Keratinocyte (primary cell): ENCODE data around the gene BEND5. TPM values are rescaled to one million over a fixed set of nuclear protein-coding genes. Genes with fewer than 3 reads are reported as not detected.

Experiments used
- DNase-seq: peaks from one replicate; pipeline ENCODE4 v3.0.0-alpha.2; 2011; ENCODE audit warnings: low read depth, missing footprints, low spot score
- FAIRE-seq: peaks from 2 replicates; lab custom pipeline; 2011; peaks lifted over from hg19 to GRCh38; lab: Jason Lieb, UNC
- H2AFZ ChIP-seq: 2 replicates; pipeline ENCODE4 v1.6.0; 2012; ENCODE audit warnings: low read length, control low read depth, inconsistent platforms; ENCODE audit not compliant: control insufficient read depth
- H3K27ac ChIP-seq: 2 replicates; pipeline ENCODE4 v1.5.1; 2011; ENCODE audit warnings: low read length; ENCODE audit not compliant: control insufficient read depth, insufficient read depth
- H3K27me3 ChIP-seq: 3 replicates; pipeline ENCODE4 v1.6.0; 2011; ENCODE audit warnings: low read length; ENCODE audit not compliant: control insufficient read depth, insufficient read depth; ENCODE audit errors: extremely low read depth
- H3K36me3 ChIP-seq, 2 experiments: 2 replicates in 1 of 2; 3 replicates in 1 of 2; pipeline ENCODE4 v1.5.1; 2011; ENCODE audit warnings: low read length in 2 of 2, mild to moderate bottlenecking in 1 of 2; ENCODE audit not compliant: control insufficient read depth in 2 of 2, insufficient read depth in 2 of 2; ENCODE audit errors: extremely low read depth in 1 of 2
- H3K4me1 ChIP-seq: 3 replicates; pipeline ENCODE4 v1.5.1; 2011; ENCODE audit warnings: low read length; ENCODE audit not compliant: control insufficient read depth, insufficient read depth; ENCODE audit errors: extremely low read depth
- H3K4me2 ChIP-seq: 3 replicates; pipeline ENCODE4 v1.6.0; 2011; ENCODE audit warnings: low read depth, low read length; ENCODE audit not compliant: control insufficient read depth, insufficient read depth; ENCODE audit errors: extremely low read depth
- H3K4me3 ChIP-seq, 3 experiments: fragments of 200-600 bp in 1 of 3; sonication (generic) in 1 of 3; 2 replicates in 2 of 3; 3 replicates in 1 of 3; pipeline ENCODE4 v1.5.1; 2011 to 2016; ENCODE audit warnings: low read length in 3 of 3, mild to moderate bottlenecking in 3 of 3, control low read depth in 2 of 3, inconsistent platforms in 1 of 3, low read depth in 1 of 3, mixed read lengths in 1 of 3, mixed run types in 1 of 3, moderate library complexity in 1 of 3; ENCODE audit not compliant: control insufficient read depth in 2 of 3, insufficient read depth in 2 of 3; ENCODE audit errors: extremely low read depth in 1 of 3
- H3K79me2 ChIP-seq: 2 replicates; pipeline ENCODE4 v1.6.0; 2012; ENCODE audit warnings: low read length; ENCODE audit not compliant: control insufficient read depth, insufficient read depth
- H3K9ac ChIP-seq: 3 replicates; pipeline ENCODE4 v1.6.0; 2011; ENCODE audit warnings: low read length; ENCODE audit not compliant: control insufficient read depth, insufficient read depth; ENCODE audit errors: extremely low read depth
- H3K9me1 ChIP-seq: 3 replicates; pipeline ENCODE4 v1.6.0; 2011; ENCODE audit warnings: low read length; ENCODE audit not compliant: control insufficient read depth, insufficient read depth; ENCODE audit errors: extremely low read depth
- H3K9me3 ChIP-seq: 2 replicates; pipeline ENCODE4 v1.5.1; 2012; ENCODE audit warnings: low read depth, low read length; ENCODE audit not compliant: control insufficient read depth
- H4K20me1 ChIP-seq: 3 replicates; pipeline ENCODE4 v1.6.0; 2011; ENCODE audit warnings: low read length; ENCODE audit not compliant: control insufficient read depth, insufficient read depth; ENCODE audit errors: extremely low read depth
- CTCF ChIP-seq, 3 experiments: IDR thresholded peaks in 1 of 3; conservative IDR thresholded peaks in 1 of 3; optimal IDR thresholded peaks in 1 of 3; 2 replicates in 2 of 3; 3 replicates in 1 of 3; pipeline versions ENCODE3 to v1.5.1; 2011; ENCODE audit warnings: low read length in 3 of 3, mild to moderate bottlenecking in 3 of 3, moderate library complexity in 2 of 3, control low read depth in 1 of 3, inconsistent platforms in 1 of 3; ENCODE audit not compliant: insufficient read depth in 2 of 3; ENCODE audit errors: extremely low read depth in 1 of 3
- EZH2 ChIP-seq: IDR thresholded peaks from one replicate; pipeline ENCODE4 v1.6.1; 2012; ENCODE audit warnings: inconsistent platforms, mild to moderate bottlenecking, low read length, moderate library complexity
- dilution Hi-C: fragments of 300-500 bp; cut with MboI; formaldehyde crosslinking; loops from one replicate; pipeline ENCODE4 v1.7.0; 2020; ENCODE audit warnings: low sequenced_read_pairs; ENCODE audit not compliant: extremely low pct_ligation_motif_present
- polyA plus RNA-seq, 5 experiments: library from polyadenylated mRNA; depleted of rRNA in 3 of 5; stranded (reverse) in 3 of 5; stranded (forward) in 1 of 5; unstranded in 1 of 5; fragments of >200 nt; gene quantifications; 1 replicate in 1 of 5; 2 replicates in 3 of 5; 3 replicates in 1 of 5; pipeline versions ENCODE4 v1.2.1 to v1.2.3, GENCODE V29; 2011 to 2012; ENCODE audit warnings: missing spikeins in 2 of 5, low read depth in 1 of 5, low replicate concordance in 1 of 5

Gene BEND5
- polyA plus RNA-seq, 1 donor (not counting 4 experiments of a cell fraction or from before 2014, with no cell fraction given): not detected

DNA sequence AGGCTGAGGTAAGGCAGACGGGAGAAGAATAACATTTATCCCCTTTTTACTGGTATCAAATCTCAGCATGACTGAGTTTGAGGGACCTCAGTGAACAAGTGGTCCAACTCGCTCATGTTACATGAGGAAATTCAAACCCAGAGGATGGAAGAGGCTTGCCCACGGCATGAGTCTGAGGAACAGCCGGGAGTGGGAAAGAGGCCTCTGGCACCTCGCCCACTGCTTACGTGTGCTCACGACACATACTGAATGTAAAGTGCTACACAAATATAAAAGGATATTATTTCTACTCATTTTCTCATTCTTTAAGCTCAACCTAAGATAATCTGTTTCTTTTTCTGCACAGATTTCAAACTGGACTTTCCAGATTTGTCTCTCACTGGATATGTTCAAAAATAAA, 14.7 kb downstream of the BEND5 start:
- Histone ChIP-seq H2AFZ (no peak overlapping the region), H3K36me3 (no peaks in the 10 kb centered on the region), H3K4me3 (no peak overlapping the region), H3K9me3 (no peaks in the 10 kb centered on the region), H3K27ac (no peak overlapping the region), H3K9ac (no peak overlapping the region), H3K9me1 (no peaks in the 10 kb centered on the region), H3K4me2 (no peak overlapping the region), H3K27me3 (no peaks in the 10 kb centered on the region), H3K79me2 (no peaks in the 10 kb centered on the region), H3K4me1 (no peaks in the 10 kb centered on the region), H4K20me1 (no peaks in the 10 kb centered on the region)
- TF ChIP-seq EZH2: no peak
- no peak for TF ChIP-seq CTCF (optimal IDR thresholded peaks at IDR 0.05 in 1 of 3, IDR thresholded peaks at IDR 0.05 in 1 of 3, conservative IDR thresholded peaks at IDR 0.05 in 1 of 3; ENCODE audit: extremely low read depth in 1 of 3, insufficient read depth in 2 of 3, low read length in 3 of 3)
- DNase-seq: no peak
- FAIRE-seq: no peak
- dilution Hi-C loops: no loop called here

DNA sequence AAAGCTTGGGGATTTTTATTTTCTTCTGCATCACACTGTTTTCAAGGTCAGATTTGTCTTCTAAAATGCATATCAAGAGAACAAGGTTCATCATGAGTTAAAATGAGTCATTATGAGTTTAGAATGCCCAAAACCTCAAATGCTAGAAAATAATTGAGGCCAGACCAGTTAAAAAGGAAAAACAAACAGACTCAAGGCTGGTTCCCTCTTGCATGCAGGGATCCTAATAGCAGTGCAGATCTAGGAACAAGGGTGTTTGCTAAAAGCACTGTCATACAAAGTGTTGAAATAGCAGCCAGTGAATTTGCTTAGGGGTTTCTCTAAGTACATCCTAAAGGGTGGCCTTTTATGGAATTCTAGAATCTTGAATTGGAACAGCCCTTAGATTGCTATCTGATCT, 15.3 kb downstream of the BEND5 start:
- H3K27ac ChIP-seq: no peak overlapping the region
- no peak for DNase-seq
- H3K9me1 ChIP-seq: no peaks in the 10 kb centered on the region
- FAIRE-seq: no peak
- H3K27me3 ChIP-seq: no peaks in the 10 kb centered on the region
- H2AFZ ChIP-seq: no peak overlapping the region
- H3K4me1 ChIP-seq: no peaks in the 10 kb centered on the region
- H3K4me2 ChIP-seq: no peak overlapping the region
- H3K4me3 ChIP-seq: no peak overlapping the region
- TF ChIP-seq CTCF (optimal IDR thresholded peaks at IDR 0.05 in 1 of 3, IDR thresholded peaks at IDR 0.05 in 1 of 3, conservative IDR thresholded peaks at IDR 0.05 in 1 of 3; ENCODE audit: extremely low read depth in 1 of 3, insufficient read depth in 2 of 3, low read length in 3 of 3): no peak
- no peak for TF ChIP-seq EZH2
- dilution Hi-C loops: no loop called here
- H3K36me3 ChIP-seq: no peaks in the 10 kb centered on the region
- H4K20me1 ChIP-seq: no peaks in the 10 kb centered on the region
- no peak overlapping the region for H3K9ac ChIP-seq
- H3K79me2 ChIP-seq: no peaks in the 10 kb centered on the region
- no peaks in the 10 kb centered on the region for H3K9me3 ChIP-seq
